ENCODE results near the gene IPO7. TPM values are rescaled to one million over a fixed set of nuclear protein-coding genes. Genes with fewer than 3 reads are reported as not detected.
"Not testable (repeated sequence)": the region's sequence is repeated elsewhere in the genome, so short reads cannot be mapped to it uniquely, and the experiment has no call there.

The IPO7 gene
- total RNA-seq, 1 donor from 2014 or later, result 64.8 TPM

GRCh38 chr11:9399466-9399865 lies 15.0 kb downstream of the IPO7 start:
- H3K36me3 ChIP-seq, result peaks cover 0 to 9% of the 10 kb centered on the region in 2 donors
- no peak overlapping the region for H3K4me3 ChIP-seq
- DNase-seq (ENCODE audit: extremely low spot score in 2 of 2), result no peak
- H3K9me3 ChIP-seq, result no peaks in the 10 kb centered on the region
- intact Hi-C loops (cut with DNase I), result no loop called here
- peaks cover 33% of the 10 kb centered on the region for H3K4me1 ChIP-seq
- no peaks in the 10 kb centered on the region for H3K27me3 ChIP-seq
- TF ChIP-seq CTCF (IDR thresholded peaks at IDR 0.05) (no peak), POLR2AphosphoS5 (IDR thresholded peaks at IDR 0.05; ENCODE audit: insufficient read depth in 1 of 2, low read depth in 1 of 2) (no peak), POLR2A (IDR thresholded peaks at IDR 0.05) (no peak)
- no peak overlapping the region for H3K27ac ChIP-seq

- H3K9me3 ChIP-seq; H3K4me3 ChIP-seq; intact Hi-C loops (cut with DNase I); DNase-seq (ENCODE audit: extremely low spot score in 2 of 2); H3K27me3 ChIP-seq; H3K27ac ChIP-seq: not testable (repeated sequence)
- peaks cover 0 to 20% of the 10 kb centered on the region in 2 donors for H3K36me3 ChIP-seq
- peaks cover 17% of the 10 kb centered on the region for H3K4me1 ChIP-seq
These were observed 17.4 kb downstream of the IPO7 start for GRCh38 chr11:9401884-9402283.

- Histone ChIP-seq H3K9me3 (no peaks in the 10 kb centered on the region), H3K36me3 (peaks cover 0 to 77% of the 10 kb centered on the region in 2 donors), H3K4me3 (no peak overlapping the region), H3K27ac (no peak overlapping the region), H3K4me1 (no peaks in the 10 kb centered on the region), H3K27me3 (no peaks in the 10 kb centered on the region)
- intact Hi-C loops (cut with DNase I), result no loop called here
- TF ChIP-seq POLR2A (IDR thresholded peaks at IDR 0.05), result no peak
- no peak for TF ChIP-seq POLR2AphosphoS5 (IDR thresholded peaks at IDR 0.05; ENCODE audit: insufficient read depth in 1 of 2, low read depth in 1 of 2)
- TF ChIP-seq CTCF (IDR thresholded peaks at IDR 0.05), result no peak
- no peak for DNase-seq (ENCODE audit: extremely low spot score in 2 of 2)
These were observed 44.3 kb downstream of the IPO7 start for GRCh38 chr11:9428706-9429105.

GRCh38 chr11:9438611-9439010 lies 54.2 kb downstream of the IPO7 start:
- intact Hi-C loops (cut with DNase I), result no loop called here
- no peaks in the 10 kb centered on the region for H3K27me3 ChIP-seq
- H3K9me3 ChIP-seq, result no peaks in the 10 kb centered on the region
- no peaks in the 10 kb centered on the region for H3K4me1 ChIP-seq
- DNase-seq (ENCODE audit: extremely low spot score in 2 of 2), result no peak
- no peak overlapping the region for H3K27ac ChIP-seq
- H3K36me3 ChIP-seq, result peaks cover 3 to 88% of the 10 kb centered on the region in 2 donors
- no peak overlapping the region for H3K4me3 ChIP-seq
- TF ChIP-seq POLR2AphosphoS5 (IDR thresholded peaks at IDR 0.05; ENCODE audit: insufficient read depth in 1 of 2, low read depth in 1 of 2) (no peak), POLR2A (IDR thresholded peaks at IDR 0.05) (no peak), CTCF (IDR thresholded peaks at IDR 0.05) (no peak)

GRCh38 chr11:9446230-9446629 lies 61.8 kb downstream of the IPO7 start:
- intact Hi-C loops (cut with DNase I), result no loop called here
- no peaks in the 10 kb centered on the region for H3K27me3 ChIP-seq
- no peak overlapping the region for H3K4me3 ChIP-seq
- no peak overlapping the region for H3K27ac ChIP-seq
- no peak for TF ChIP-seq POLR2AphosphoS5 (IDR thresholded peaks at IDR 0.05; ENCODE audit: insufficient read depth in 1 of 2, low read depth in 1 of 2)
- TF ChIP-seq POLR2A (IDR thresholded peaks at IDR 0.05), result no peak
- TF ChIP-seq CTCF (IDR thresholded peaks at IDR 0.05), result no peak
- no peaks in the 10 kb centered on the region for H3K9me3 ChIP-seq
- no peaks in the 10 kb centered on the region for H3K4me1 ChIP-seq
- DNase-seq (ENCODE audit: extremely low spot score in 2 of 2), result no peak
- peaks cover 0 to 29% of the 10 kb centered on the region in 2 donors for H3K36me3 ChIP-seq

All from vagina (tissue), 2 donors.